ENCODE data around the gene CYB5R4.

DNA sequence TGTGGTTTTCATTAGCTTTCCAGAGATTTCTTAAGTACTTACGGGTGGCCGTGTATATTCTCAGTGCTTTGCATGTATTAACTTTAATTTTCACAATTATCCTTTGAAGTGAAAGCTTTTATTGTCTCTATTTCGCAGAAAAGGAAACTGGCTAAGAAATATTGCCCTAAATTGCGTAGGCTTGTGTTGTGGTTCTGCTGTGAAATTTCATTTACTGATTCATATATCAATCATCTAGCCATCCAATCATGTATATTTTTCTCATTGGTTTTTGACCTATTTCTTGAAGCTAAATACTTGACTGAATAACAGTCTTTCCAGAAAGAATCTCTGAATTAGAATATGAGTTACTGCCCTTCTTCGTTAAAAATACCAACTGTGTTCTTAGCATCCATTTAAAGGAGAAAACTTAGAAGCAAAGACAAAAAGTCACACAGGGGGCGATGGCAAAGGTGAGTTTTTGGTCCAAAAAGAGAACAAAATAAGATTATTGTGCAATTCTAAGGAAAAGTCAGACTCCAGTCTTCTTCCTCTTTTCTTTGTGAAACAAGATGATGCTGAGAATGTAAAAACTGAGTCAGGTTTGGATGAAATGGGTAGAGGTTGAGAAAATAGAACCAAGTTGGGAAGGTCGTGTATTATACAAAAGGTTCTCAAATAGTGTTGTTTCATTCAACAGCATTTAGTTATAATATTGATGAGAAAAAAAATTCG lies 1.4 kb downstream of the CYB5R4 start:
- TF ChIP-seq, protein P1, sequence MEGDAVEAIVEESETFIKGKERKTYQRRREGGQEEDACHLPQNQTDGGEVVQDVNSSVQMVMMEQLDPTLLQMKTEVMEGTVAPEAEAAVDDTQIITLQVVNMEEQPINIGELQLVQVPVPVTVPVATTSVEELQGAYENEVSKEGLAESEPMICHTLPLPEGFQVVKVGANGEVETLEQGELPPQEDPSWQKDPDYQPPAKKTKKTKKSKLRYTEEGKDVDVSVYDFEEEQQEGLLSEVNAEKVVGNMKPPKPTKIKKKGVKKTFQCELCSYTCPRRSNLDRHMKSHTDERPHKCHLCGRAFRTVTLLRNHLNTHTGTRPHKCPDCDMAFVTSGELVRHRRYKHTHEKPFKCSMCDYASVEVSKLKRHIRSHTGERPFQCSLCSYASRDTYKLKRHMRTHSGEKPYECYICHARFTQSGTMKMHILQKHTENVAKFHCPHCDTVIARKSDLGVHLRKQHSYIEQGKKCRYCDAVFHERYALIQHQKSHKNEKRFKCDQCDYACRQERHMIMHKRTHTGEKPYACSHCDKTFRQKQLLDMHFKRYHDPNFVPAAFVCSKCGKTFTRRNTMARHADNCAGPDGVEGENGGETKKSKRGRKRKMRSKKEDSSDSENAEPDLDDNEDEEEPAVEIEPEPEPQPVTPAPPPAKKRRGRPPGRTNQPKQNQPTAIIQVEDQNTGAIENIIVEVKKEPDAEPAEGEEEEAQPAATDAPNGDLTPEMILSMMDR (IDR thresholded peaks at IDR 0.05): no peak
- TF ChIP-seq POLR2A (IDR thresholded peaks at IDR 0.05): no peak
